GM20000 (cell line): Measurements from ENCODE around the gene PCGF3.
"Not testable (repeated sequence)": the region's sequence is repeated elsewhere in the genome, so short reads cannot be mapped to it uniquely, and the experiment has no call there.

Experiments
- DNase-seq: peaks from one replicate; pipeline ENCODE4 v3.0.0; 2012; ENCODE audit warnings: low spot score
- CTCF ChIP-seq: IDR thresholded peaks from 2 replicates; pipeline ENCODE4 v1.5.1; 2012; ENCODE audit warnings: mild to moderate bottlenecking, control low read depth; ENCODE audit errors: extremely low read depth, missing control alignments

The PCGF3 gene

GRCh38 chr4:796206-796605 is 90.6 kb downstream of the PCGF3 start:
- no peak for TF ChIP-seq CTCF
- no peak for DNase-seq

GRCh38 chr4:797066-797465 is 91.4 kb downstream of the PCGF3 start:
- DNase-seq, result no peak
- TF ChIP-seq CTCF, result no peak

- no peak for TF ChIP-seq CTCF
- no peak for DNase-seq
Measured at GRCh38 chr4:801436-802124, 95.9 kb downstream of the PCGF3 start.

GRCh38 chr4:803884-804283 is 98.3 kb downstream of the PCGF3 start:
- DNase-seq, result no peak
- no peak for TF ChIP-seq CTCF

GRCh38 chr4:804804-805203 is 99.2 kb downstream of the PCGF3 start:
- DNase-seq, result no peak
- TF ChIP-seq CTCF, result no peak

GRCh38 chr4:806979-807378 is 101.3 kb downstream of the PCGF3 start:
- not testable (repeated sequence) for DNase-seq

GRCh38 chr4:807792-808191 is 102.2 kb downstream of the PCGF3 start:
- no peak for TF ChIP-seq CTCF

DNA sequence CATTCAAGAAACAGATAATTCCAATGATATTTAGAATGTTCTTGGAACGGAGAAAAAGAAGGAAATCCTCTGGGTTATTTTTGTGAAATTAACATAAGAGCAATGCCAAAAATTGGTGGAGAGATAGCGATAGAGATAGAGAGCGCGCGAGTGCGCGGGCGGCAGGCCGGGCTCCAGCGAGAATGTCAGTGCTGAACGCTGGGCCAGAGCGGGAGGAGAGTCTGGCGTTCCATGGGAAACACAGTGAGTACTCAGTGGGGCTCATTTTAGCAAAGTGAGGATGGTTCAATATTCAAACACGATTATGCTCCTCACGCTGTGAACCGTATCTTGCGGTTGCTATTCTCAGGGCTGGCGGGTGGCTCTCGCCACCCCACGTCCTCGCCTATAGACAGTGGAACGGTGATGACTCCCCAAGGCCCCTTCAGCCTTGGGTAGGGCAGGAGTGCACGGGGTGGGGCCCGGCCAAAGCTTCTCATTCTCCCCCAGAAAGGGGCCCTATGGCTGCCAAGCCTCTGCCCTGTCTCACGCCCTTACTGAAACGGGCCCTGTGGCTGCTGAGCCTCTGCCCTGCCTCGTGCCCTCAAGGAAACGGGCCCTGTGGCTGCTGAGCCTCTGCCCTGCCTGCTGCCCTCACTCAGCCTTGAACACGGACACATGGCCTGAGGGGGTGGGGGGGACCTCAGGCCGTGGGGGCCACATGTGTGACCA is 103.4 kb downstream of the PCGF3 start:
- TF ChIP-seq CTCF, result no peak
- DNase-seq, result no peak

More at GRCh38 chr4:807792-808191, 102.2 kb downstream of the PCGF3 start:
- no peak for DNase-seq
